Measurements from ENCODE around the gene RABGGTB.
"Not testable (repeated sequence)": the region's sequence is repeated elsewhere in the genome, so short reads cannot be mapped to it uniquely, and the experiment has no call there.

RABGGTB gene

DNA sequence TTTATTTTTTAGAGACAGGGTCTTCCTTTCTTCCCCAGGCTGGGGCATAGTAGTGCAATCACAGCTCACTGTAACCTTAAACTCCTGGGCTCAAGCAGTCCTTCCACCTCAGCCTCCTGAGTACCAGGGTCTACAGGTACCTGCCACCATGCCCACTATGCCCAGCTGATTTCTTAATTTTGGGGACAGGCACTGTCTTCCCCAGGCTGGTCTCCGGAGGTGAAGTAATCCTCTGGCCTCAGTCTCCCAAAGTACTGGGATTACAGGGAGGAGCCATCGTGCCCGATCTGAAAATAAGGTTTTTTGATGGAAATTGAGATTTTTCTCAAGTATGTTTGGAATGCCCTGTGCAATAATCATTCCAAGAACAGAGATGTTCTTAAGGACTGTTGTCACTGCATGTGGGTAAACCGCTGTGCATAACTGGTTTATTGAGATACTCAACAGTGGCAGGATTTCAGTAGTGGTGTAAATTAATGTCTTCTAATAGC lies 9.7 kb downstream of the RABGGTB start:
- no peak for DNase-seq (ENCODE audit: low read depth)

DNA sequence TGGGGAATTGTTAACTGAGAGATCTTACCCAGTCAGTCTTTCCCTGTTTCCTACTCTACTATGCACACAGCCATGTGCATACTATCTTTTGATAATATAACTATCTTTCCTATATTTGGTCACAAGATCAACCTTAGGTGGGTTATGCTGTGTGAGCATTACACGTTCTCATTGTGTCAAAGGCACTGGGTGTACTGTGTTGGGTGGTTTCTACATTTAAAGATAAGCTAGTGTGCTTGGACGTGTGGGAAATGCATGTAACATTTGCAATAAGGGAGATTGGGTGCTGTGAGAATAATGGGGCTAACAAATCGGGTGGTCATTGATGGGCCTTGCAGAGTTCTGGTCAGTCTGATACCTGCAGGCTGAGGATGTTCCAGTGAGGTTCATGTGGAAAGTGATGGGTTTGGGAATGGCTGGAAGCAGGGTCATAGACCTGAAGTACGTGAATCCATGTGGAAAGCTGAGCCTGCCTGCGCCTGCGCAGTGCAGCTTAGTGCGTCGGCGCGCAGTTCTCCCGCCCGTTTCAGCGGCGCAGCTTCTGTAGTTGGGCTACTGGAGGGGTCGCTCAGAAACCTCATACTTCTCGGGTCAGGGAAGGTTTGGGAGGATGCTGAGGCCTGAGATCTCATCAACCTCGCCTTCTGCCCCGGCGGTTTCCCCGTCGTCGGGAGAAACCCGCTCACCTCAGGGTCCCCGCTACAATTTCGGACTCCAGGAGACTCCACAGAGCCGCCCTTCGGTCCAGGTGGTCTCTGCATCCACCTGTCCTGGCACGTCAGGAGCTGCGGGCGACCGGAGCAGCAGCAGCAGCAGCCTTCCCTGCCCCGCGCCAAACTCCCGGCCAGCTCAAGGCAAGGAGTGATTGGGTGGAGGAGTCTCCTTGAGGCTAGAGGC lies 10.6 kb downstream of the RABGGTB start, which contains the start of gene MSH4:
Gene MSH4, plus strand, starts transcription at position 507 of the 897 bp plus-strand sequence. Its CDS starts 104 bp downstream, at position 611.
- DNase-seq (ENCODE audit: low read depth): no peak

DNA sequence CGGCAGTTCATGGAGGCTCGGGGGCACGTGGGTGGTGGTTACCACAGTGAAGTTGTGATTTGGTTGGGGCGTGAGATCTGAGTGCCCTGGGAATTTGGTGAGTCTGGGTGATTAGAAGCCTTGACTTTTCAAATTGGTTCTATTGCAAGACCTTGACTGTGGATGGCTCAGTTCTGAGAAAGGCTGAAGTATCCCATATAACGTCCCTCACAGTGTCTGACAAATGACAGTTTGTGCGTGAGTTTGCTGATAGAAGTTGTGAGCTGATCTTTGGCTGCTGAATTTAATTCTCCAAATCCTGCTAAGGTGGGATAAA lies 11.2 kb downstream of the RABGGTB start:
- no peak for DNase-seq (ENCODE audit: low read depth)

DNA sequence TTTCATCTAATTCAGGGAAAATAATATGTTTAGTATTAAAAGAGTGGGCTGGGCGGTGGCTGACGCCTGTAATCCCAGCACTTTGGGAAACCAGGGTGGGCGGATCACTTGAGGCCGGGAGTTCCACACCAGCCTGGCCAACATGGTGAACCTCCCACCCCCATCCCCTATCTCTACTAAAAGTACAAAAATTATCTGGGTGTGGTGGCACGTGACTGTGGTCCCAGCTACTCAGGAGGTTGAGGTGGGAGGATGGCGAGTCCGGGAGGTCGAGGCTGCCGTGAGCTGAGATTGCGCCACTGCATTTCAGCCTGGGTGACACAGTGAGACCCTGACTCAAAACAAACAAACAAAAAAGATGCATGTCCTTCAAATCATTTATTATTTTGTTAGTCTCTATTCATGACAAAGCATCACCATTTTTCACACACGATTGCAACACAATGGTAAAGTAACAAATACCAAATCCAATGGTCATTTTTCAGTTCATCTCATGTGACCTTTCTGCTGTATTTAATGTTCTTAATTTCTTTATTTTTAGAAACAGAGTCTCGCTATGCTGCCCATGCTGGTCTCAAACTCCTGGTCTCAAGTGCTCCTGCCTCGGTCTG lies 11.7 kb downstream of the RABGGTB start:
- peak; percentile 15 for DNase-seq (ENCODE audit: low read depth)

DNA sequence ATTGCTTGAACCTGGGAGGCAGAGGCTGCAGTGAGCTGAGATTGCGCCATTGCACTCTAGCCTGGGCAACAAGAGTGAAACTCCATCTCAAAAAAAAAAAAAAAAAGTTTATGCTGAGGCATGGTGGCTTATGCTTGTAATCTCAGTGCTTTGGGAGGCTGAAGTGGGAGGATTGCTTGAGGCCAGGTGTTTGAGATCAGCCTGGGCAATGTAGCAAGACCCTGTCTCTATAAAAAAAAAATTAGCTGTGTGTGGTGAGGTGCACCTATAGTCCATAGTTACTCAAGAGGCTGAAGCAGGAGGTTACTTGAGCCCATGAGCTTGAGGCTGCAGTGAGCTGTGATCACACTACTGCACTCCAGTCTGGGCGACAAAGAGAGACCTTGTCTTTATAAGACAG lies 15.4 kb downstream of the RABGGTB start:
- DNase-seq (ENCODE audit: low read depth): not testable (repeated sequence)

DNA sequence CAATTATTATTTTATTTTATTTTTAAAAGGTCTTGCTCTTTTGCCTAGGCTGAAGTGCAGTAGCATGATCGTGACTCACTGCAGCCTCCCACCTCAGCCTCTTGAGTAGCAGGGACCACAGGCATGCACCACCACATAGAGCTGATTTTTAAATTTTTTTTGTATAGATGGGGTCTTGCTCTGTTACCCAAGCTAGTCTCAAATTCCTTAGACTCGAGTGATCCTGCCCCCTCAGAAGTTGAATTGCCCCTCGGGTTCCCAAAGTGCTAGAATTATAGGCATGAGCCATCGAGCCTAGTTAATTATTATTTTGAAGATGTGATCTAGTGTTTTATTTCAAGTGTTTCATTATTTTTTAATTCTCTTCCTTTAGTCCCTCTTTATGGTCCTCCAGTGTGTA lies 22.9 kb downstream of the RABGGTB start:
- DNase-seq (ENCODE audit: low read depth): no peak

DNA sequence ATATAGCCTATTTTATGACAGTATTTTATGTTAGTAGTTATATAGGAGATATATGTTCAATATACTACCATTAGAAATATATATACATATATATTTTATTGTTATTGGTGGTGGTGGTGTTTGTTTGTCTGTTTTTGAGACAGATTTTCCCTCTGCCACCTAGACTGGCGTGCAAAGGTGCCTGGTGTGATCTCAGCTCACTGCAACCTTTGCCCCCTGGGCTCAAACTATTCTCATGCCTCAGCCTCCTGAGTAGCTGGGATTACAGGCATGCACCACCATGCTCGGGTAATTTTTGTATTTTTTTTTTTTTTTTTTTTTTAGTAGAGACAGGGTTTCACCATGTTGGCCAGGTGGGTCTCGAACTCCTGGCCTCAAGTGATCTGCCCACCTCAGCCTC lies 24.1 kb downstream of the RABGGTB start:
- DNase-seq (ENCODE audit: low read depth): not testable (repeated sequence)

DNA sequence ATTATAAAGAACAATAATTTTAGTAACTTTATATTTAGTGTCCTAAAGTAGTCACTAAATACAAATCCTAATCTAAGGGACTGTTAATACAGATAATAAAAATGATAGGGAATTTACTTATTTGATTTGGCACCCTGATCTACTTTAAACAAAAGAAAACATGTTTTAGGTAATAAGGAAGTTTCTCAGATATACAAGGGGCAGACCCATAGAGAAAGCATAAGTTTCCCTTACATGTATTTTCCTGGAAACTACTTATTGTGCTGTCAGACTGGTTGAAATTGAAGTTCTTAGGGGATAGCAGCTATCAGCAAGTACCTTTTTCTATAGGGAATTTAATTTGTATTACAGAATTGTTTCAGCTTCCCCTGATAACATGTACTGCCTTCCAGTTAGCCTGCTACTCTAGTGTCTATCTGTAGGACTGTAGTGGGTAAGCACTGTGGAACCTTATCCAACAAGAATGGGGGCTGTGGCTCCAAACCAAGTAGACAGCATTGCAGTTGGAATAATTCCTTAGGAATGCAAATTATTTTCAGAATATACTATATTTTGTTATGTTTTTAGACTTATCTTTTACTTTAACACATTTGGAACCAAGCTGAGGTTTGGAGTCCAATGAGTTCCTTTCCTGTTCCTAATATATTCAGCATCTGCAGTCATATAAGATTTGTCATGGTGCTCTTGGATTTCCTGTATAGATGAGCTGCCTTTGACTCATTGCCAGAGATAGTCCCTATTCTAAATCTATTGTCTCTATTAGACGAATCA lies 25.3 kb downstream of the RABGGTB start:
- no peak for DNase-seq (ENCODE audit: low read depth)

DNA sequence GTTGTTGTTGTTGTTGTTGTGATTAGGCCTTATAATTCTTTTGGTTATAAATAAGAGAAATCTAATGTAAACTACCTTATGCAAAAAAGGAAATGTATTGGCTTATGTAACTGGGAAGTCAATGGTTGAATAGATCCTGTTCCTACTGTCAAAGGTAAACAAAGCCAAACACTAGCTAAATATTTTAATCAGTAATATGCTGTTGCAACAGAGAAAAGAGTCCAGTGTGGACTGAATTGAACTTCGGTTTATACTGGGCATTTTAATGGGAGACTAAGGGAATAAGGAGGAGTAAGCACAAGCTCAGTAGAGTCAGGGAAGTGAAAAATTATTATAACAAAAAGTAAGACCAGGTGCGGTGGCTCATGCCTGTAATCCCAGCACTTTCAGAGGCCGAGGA lies 26.0 kb downstream of the RABGGTB start:
- DNase-seq (ENCODE audit: low read depth): no peak

DNA sequence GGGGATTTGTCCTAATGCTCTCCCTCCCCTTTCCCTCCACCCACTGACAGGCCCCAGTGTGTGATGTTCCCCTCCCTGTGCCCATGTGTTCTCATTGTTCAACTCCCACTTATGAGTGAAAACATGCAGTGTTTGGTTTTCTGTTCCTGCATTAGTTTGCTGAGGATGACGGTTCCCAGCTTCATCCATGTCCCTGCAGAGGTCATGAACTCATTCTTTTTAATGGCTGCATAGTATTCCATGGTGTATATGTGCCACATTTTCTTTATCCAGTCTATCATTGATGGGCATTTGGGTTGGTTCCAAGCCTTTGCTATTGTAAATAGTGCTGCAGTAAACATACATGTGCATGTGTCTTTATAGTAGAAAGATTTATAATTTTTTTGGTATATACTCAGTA lies 37.5 kb downstream of the RABGGTB start:
- DNase-seq (ENCODE audit: low read depth): not testable (repeated sequence)

DNA sequence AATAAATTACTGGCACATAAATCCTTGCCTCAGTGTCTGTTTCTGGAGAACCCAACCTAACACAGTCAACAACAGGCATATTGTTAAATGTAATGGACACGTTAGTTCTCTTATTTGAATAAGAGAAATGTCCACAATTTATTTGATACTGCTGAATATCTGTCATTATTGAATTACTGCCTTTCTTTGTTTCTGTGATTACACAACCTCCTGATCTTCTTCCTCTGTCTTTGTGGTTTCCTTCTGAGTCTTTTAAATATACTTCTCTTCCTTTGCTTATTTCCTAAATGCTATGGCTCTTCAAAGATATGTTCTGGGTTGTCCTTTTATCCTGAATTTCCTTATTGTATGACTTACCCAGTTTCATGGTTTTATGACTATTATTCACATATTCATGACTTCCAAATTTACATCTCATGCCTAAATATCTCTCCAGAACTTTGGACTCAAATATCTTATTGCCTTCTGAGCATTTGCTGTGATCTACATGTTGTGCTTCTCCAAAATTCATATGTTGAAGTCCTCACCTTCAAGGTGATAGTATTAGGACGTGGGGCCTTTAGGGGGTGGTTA lies 50.6 kb downstream of the RABGGTB start:
- DNase-seq (ENCODE audit: low read depth): no peak

DNA sequence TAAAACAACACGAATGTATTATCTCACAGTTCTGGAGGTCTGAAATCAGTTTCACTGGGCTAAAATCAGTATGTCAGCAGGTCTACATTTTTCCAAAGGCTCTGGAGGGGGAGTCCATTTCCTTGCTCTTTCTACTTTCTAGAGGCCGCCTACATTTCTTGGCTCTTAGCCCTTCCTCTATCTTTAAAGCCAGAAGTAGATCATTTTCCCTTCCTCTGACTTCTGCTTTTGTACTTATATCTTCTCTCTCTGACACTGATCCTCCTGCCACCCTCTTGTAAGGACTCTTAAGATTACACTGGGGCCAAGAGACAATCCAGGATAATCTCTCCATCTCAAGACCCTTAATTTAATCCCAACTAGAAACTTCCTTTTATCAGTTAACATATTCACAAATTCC lies 52.0 kb downstream of the RABGGTB start:
- DNase-seq (ENCODE audit: low read depth): no peak

DNA sequence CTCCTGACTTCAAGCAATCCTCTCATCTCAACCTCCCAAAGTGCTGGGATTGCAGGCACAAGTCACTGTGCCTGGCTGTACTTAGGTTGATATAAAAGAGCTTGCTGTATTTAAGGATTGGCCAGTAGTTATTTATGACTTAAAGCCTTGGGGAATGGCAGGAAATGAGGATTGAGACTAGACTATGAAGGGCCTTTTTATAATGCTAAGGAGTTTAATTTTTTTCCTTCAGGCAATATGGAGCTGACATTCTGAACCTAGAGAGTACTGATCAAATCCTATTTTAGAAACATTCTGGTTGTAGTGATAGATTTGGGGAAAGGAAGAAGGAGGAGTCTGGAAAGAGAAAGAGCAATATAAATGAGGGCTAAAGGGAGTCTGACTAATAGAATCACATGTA lies 55.4 kb downstream of the RABGGTB start:
- no peak for DNase-seq (ENCODE audit: low read depth)
